Endometrial microvascular endothelial cells (primary cell): ENCODE results near the gene SAP30L. TPM values are rescaled to one million over a fixed set of nuclear protein-coding genes. Genes with fewer than 3 reads are reported as not detected.

Source experiments
- in situ Hi-C: cut with HindIII; loops from 2 replicates; pipeline ENCODE4 v1.10.0; 2017; ENCODE audit warnings: low sequenced_read_pairs, low pct_unique_long_range_greater_than_20kb; ENCODE audit errors: inconsistent ontology term
- total RNA-seq: library from RNA; depleted of rRNA; stranded (reverse); fragments of >200 nt; gene quantifications from one replicate; pipeline ENCODE4 v1.2.3, GENCODE V29; 2015; ENCODE audit errors: inconsistent ontology term

SAP30L gene, protein sequence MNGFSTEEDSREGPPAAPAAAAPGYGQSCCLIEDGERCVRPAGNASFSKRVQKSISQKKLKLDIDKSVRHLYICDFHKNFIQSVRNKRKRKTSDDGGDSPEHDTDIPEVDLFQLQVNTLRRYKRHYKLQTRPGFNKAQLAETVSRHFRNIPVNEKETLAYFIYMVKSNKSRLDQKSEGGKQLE
- total RNA-seq = 7.3 TPM

DNA sequence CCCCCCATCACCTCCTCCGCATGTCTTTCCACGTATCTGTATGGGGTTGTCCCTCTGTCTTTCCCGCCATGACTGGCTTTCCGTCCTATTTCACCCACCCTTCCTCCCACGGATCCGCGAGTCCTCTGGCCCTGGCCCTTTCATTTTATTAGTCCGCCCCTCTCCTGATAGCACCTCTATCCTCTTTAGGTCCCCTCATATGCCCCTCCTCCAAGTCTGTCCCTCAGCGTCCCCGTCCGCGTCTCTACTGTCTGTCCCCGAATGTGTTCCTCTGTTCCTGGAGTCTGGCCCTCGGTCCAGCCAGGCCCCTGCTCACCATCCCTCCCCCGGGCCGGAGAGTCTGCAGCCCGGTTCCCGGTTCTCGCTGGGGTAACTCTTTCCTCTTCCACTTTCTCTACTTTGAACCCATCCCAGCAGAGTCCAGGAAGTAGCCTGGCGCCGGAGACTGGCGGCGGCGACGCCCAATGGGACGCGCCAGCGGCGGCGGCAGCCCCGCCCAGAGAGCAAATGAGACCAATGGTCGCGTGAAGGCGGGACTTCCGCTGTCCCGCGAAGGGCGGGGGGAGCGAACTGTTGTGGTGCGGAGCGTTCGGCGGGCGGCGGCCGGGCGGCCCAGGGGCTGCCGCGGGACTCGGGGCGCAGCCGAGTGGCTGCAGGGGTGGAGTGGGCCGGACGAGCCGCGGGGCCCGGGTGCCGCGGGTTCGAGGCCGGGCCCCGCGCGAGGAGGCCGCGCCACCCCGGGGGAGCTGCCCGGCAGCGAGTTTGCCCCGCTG lies at the start of gene SAP30L:
Gene SAP30L, plus strand, starts transcription at position 576 of the 773 bp plus-strand sequence. CDS start 608 bp downstream, outside the sequence.
- in situ Hi-C loops = no loop called here

DNA sequence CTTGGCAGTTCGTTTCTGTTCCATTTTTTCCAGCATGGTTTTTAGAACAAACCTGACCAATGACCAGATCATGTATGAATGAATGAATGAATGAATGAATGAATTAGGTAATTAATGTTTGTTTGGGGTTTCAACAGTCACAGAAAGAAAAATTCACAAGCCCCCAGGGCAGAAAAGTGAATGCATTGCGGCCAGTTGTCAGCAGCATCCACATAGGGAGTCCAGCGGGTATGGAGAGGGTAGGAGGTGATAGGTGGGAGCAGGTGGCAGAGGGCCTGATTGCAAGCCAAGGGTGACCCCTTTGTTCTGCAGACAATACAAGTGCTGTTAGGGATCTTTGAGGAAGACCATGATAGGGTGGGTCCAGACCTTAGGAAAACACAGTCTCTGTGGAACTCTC lies 49.7 kb upstream of the SAP30L start:
- in situ Hi-C loops = loop anchor here (25.0 kb wide), 1 partner anchor 209 kb away; the partner anchor contains the start of gene GALNT10

DNA sequence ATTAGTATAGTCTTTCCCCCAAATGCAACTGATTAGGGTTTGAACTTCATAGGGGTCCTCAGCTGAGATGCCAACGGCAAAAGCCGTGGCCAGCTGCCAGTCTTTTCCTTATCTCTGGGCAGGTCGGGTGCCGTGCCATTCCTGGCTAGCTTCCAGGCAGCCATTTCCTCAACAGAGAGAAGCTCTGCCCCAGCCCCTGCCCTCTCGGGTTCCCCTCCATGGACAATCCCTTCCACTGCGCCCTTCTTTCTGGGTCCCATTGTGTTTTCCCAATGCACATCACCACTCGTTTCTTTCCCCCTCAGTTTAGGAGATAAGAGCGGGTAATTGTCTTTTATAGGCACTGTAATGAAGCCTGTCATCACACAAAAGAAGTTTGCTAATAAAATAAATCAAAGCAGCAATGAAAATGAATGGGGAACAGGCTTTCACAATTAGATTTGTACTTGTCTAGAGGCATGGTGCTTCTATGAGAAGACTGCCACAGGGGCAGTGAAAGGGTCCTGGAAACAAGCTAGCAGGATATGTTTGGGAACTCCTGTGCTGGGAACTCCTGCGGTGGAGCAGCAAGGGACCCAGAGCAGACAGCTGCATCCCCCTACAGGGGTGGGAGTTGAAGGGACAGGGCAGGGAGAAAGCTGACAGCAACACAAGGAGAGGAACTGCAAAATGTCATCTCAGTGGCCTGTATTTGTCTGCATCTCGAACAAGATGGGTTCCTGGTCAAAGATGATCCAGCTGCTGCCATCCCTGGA lies 48.0 kb upstream of the SAP30L start:
- in situ Hi-C loops = loop anchor here (25.0 kb wide), 1 partner anchor 211 kb away; the partner anchor contains the start of gene GALNT10

DNA sequence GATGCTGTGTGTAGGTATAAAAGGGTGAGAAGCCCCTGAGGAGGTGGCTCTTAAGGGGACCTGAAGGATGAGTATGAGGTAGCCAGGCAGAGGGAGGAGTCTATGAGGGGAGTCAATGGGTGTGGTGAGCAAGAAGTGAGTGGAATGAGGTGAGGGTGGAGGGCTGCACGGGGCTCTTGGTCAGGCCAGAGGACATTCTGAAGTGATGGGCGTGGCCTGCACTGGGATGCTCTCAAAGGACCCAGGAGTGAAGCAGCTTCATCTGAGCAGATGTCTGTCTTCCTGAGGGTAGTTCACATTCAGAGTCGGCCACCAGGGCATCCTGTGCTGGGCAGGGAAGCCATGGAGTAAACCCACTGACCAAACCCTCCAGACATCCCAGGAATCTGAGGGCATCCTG lies 45.1 kb upstream of the SAP30L start:
- in situ Hi-C loops = no loop called here

DNA sequence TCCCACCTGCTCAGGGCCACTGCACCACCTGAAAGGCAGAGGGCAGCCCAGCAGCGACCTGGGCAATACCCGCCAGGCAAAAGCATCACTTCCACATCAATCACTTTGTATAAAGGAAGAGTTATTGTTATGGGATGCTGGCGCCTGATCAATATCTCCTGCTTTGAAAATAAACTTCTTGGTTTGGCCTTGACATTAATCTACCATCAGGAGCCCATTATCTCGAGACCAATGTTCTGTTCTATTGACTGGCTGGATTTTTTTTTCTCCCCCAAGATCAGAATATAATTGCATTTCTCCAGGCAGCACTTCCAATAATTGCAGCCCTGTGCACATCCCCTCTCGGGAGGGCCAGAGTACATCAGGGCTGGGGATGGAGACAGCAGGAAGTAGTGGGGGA lies 44.4 kb upstream of the SAP30L start:
- in situ Hi-C loops = no loop called here

DNA sequence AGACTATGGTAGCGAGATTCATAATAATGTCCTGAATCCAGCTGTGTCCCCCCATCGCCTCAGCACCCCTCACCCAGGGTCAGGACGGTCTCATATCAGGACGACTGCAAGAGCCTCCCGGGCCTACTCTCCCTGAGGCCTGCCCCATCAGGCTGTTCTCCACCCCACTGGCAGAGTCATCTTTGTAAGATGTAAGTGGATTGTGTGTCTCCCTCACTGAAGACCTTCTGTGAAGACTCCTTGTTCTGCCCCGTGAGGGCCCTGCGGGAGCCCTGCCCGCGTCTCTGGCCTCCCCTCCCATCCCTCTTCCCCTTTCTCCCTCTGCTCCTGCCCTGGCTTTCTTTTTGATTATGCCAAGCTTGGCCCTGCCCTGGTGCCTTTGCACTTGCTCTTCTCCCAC lies 43.9 kb upstream of the SAP30L start:
- in situ Hi-C loops = no loop called here

DNA sequence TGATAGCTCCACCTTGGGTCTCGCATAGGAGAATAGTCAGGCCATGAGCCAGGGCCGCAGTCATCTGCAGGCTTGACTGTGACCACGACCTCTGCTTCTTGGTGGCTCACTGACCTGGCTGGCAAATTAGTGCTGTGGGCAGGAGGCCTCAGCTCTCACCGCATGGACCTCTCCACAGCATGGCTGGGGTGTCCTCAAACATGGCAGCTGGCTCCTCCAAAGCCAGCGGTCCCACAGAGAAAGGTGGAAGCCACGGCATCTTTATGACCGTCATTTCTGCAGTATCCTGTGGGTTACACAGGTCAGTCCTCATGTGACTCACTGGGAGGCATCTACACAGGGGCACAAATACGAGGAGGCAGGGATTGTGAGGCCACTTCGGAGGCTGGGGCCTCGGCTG lies 43.2 kb upstream of the SAP30L start:
- in situ Hi-C loops = no loop called here

DNA sequence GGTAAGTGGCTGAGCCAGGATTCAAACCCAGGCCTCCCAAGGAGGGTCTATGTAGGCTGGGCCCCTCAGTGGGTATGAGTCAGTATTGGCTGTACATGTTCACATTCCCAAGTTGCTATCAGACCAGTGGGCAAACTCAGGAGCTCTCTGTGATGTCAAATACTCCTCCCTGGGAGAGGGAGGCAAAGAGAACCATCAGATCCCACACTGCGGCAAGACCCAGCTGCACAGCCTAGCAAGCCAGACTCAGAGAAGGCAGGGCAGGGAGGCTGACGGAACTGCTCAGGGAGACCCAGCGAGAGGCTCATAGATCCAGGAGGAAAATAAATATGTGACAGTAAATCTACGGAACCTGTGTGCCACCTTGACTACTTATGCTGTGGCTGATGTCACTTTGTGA lies 42.6 kb upstream of the SAP30L start:
- in situ Hi-C loops = no loop called here

DNA sequence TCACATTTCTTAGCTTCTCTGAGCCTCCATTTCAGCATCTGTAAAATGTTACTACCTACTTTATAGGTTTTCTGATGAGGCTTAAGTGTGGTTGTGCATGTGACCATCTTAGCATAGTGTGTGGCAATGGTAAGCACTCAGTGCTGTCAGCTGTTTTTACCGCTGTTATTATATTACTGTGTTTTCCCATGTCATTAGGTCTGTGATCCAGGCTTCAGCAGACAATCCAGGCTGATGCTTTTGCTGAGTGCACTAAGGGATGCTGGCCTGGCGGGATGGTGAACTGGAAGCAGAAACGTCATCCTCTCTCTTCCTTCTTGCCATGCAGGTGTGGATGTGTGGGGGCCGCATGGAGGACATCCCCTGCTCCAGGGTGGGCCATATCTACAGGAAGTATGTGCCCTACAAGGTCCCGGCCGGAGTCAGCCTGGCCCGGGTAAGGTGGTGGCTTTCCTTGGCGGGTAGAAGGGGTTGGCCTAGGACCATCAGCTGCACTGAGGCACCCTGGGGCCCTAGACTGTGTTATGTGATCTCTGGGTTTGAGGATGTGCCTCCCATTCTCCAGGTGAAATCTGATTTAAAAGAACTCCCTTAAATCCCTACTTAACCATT lies 41.9 kb upstream of the SAP30L start:
- in situ Hi-C loops = no loop called here

DNA sequence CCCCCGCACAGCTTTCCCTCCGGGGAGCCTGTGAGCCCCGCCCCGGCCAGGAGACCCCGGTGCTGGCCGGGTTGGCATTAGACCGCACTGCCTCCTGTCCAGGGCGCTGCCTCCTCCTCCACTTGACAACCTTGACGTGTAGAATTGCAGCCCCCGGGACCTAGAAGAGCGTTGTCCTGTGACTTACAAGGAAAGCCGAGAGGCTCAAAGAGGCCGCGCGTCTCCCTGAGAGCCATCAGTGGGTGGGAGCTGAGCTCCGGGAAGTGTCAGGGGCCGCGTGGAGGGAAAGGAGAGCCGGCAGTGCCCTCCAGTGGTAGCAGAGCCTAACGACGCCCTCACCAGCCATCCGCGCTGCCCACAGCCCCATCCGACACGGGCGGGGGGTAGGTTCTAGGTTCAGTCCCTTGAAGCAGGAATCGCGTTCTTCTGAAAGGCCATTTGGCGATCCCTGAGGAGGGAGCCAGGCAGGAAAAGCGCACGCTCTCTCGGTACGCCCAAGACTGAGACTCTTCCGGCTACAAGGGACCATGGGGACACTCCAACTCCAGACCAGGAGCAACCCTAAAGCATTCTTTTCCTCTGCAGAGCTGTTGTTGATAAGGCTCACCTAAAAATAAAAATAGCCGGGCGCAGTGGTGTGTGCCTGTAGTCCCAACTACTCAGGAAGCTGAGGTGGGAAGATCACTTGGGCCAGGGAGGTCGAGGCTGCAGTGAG lies 40.6 kb upstream of the SAP30L start:
- in situ Hi-C loops = no loop called here

DNA sequence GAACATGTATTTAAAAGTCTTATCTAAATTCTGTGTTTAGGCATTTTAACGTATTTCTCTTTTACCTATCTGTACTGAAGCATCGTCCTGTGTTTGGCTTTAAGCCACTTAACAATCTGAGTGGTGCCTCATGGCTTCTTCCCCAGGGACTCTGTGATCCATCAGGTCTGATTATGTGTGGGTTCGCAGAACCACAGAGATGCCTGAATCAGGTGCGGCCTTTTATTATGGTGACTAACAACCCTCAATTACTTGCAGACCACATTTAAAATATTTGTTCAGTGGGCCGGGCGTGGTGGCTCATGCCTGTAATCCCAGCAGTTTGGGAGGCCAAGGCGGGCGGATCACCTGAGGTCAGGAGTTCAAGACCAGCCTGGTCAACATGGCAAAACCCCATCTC lies 39.6 kb upstream of the SAP30L start:
- in situ Hi-C loops = no loop called here

DNA sequence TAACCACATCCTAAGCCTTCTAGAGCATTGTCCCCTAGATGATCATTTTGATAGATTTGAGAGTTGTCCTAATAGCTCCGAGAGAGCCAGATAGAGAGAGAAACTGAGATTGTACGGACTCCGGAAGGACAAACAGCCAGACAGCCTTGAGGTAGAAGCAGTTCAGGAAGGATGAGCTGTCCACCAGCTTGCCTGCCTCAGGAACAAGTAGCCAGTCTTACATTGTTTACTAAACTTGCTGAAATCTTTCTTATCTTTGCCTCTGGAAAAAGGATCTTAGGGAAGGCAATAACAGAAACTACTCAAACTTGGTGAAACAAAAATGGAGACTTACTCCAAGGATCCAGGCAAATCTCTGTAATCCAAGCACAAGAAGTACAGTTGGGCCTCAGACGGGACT lies 39.0 kb upstream of the SAP30L start:
- in situ Hi-C loops = no loop called here

DNA sequence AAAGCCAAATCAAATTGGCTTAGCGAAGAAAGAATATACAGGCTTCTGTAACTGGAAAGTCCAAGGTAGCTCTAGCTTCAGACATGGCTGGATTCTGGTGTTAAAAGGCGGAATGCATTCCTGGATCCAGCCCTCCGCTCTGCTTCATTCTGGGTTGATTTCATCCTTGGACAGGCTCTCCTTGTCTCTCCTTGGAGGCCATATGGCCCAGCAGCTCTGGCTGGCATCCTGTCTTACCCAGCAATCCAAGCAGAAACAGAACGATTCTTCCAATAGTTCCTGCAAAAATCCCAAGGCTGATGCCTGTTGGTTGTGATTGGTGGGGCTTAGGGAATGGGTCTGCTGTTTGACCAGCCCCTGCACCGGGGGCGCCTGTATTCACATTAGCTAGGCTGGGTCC lies 37.0 kb upstream of the SAP30L start:
- in situ Hi-C loops = no loop called here

DNA sequence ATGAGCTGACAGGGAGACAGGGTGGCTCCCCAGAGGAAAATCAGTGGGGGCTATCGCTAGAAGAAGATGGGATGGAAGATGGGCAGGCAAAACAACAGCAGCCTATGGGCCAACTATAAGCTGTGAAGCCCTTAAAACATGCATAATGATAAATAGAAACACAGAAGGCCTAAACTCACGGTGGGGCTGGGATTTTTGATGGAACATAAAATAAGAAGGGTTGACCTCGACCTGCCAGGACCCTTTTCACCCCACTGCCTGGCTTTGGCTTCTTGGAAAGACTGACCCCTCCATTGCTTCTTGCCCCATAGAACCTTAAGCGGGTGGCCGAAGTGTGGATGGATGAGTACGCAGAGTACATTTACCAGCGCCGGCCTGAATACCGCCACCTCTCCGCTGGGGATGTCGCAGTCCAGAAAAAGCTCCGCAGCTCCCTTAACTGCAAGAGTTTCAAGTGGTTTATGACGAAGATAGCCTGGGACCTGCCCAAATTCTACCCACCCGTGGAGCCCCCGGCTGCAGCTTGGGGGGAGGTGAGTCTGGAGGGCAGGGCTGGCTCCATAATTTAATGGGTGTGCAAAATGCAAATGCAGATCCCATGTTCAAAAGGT lies 36.5 kb upstream of the SAP30L start:
- in situ Hi-C loops = no loop called here

DNA sequence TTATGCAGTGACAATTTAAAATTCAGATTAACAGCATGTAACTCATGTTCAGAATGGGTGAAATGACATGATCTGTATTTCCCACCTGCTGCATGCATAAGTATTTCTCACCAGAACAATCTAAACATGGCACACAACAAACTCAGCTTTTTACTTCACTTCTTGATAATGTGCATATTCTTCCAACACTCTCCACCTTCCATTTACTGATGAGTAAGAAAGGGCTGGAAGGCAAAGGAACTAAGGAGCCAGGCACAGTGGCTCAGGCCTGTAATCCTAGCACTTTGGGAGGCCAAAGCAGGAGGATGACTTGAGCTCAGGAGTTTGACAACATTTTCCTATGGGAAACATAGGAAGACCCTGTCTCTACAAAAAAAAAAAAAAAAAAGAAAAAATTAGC lies 35.8 kb upstream of the SAP30L start:
- in situ Hi-C loops = no loop called here

DNA sequence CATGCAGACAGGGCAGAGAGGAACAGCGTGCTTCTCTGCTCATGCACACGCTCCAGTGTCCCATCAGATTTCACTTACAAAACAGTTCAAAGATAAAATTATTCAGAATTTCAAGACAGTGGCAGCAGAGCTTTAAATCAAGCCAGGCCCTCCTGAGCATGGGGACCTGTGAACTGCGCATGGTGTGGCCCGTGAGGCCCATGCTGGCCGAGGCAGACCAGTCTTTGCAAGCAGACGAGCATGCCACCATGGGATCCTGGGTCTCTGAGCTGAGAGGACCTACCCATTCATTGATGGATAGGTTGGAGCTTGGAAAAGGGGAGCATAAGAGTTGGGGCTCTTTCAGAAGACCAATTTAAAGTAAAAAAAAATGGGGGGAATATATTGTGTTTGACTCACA lies 35.0 kb upstream of the SAP30L start:
- in situ Hi-C loops = no loop called here

DNA sequence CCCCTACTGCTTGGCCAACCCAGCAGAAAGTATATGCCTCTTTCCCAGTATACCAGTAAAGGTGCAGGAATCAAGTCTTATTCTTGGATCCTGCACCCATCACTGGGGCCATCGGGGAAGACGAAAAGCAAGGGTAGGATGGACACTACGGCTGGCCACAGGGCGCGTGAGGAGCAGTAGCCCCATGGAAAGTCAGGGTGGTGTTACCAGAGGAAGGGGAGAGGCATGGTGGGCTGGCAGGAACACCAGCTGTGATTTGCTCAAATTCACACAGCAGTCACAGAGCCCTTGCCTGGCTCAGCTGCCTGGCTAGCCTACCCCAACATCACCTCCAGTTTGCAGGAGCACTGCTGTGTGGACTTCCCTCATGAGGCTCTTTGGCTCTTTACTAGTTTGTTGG lies 34.5 kb upstream of the SAP30L start:
- in situ Hi-C loops = no loop called here

DNA sequence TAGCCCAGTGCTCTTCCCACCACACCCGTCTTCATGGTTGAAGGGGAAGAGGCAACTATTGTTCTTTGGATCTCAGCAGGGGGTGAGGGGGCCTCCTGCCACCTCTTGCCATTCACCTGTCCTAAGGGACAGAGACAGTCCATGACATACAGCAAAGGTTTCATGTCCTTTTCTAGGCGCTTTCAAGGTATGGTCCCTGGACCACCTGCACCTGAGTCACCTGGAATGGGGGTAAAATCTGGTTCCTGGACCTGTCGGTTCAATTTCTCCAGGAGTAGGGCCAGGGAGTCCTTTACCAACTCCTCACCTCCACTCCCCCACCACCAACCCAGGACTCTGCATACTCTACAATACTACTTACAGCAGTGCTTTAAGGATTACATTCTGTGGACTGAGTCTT lies 33.5 kb upstream of the SAP30L start:
- in situ Hi-C loops = no loop called here
